H1 (cell line): ENCODE measurements around the gene BCAS1. TPM values are rescaled to one million over a fixed set of nuclear protein-coding genes. Genes with fewer than 3 reads are reported as not detected.

Experiments used
- CEBPB ChIP-seq: IDR thresholded peaks from 2 replicates; pipeline ENCODE4 v1.6.1; 2012; ENCODE audit warnings: low read depth, low read length
- GTF2F1 ChIP-seq: IDR thresholded peaks from 2 replicates; pipeline ENCODE4 v1.6.1; 2012; ENCODE audit warnings: low read depth, low read length, improper control_type of control experiment, borderline replicate concordance
- KDM4A ChIP-seq: IDR thresholded peaks from one replicate; pipeline ENCODE4 v1.7.1; 2012; ENCODE audit warnings: low read depth, mild to moderate bottlenecking, moderate library complexity, low read length, inconsistent platforms; ENCODE audit not compliant: severe bottlenecking
- polyA plus RNA-seq, 7 experiments: library from polyadenylated mRNA; depleted of rRNA in 3 of 7; stranded (reverse) in 5 of 7; unstranded in 2 of 7; fragments of >200 nt in 5 of 7; fragments of 200-250 nt in 2 of 7; gene quantifications; 1 replicate in 5 of 7; 2 replicates in 1 of 7; 4 replicates in 1 of 7; pipeline versions ENCODE4 v1.2.1 to v1.2.3, GENCODE V29; 2011 to 2013; ENCODE audit warnings: missing spikeins in 2 of 7, mixed read lengths in 2 of 7
- total RNA-seq: library from RNA; stranded (reverse); fragmentation: NEBNext Ultra II Directional; extraction: Animal tissue kit (Norgen Biotek cat#: 25700); gene quantifications from 2 replicates; pipeline ENCODE4 v1.2.1, GENCODE V29; 2021
- TF ChIP-seq, protein P1 (sequence below): fragments of 300-600 bp; sonication (generic); IDR thresholded peaks from 2 replicates; pipeline ENCODE4 v1.7.1; 2012; ENCODE audit warnings: low read length, moderate library complexity, mild to moderate bottlenecking, inconsistent platforms; ENCODE audit not compliant: insufficient replicate concordance

BCAS1 gene
- total and polyA plus RNA-seq, 2 of the 8 experiments (the other 6 are each of a cell fraction or from before 2014, with no cell fraction given): 0.06 to 0.19 TPM

DNA sequence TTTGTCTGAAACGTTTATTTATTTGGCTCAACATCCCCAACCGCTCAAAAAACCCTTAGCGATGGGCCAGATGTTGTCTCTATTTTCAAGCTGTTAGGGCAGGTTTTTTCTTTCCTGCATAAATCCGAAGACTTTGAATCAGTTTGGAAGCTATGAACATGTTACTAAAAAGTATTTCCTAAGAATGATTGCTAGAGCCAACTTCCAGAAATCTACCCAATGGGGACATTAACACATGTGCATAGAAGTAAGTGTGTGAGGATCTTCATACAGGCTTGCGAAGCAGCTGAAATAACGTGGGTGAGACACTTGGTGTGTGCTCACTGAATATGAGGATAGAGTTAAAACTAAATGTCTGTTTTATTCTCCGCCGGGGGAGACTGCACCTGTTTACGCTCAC, 106.8 kb downstream of the BCAS1 start (continued):
- TF ChIP-seq, protein P1, sequence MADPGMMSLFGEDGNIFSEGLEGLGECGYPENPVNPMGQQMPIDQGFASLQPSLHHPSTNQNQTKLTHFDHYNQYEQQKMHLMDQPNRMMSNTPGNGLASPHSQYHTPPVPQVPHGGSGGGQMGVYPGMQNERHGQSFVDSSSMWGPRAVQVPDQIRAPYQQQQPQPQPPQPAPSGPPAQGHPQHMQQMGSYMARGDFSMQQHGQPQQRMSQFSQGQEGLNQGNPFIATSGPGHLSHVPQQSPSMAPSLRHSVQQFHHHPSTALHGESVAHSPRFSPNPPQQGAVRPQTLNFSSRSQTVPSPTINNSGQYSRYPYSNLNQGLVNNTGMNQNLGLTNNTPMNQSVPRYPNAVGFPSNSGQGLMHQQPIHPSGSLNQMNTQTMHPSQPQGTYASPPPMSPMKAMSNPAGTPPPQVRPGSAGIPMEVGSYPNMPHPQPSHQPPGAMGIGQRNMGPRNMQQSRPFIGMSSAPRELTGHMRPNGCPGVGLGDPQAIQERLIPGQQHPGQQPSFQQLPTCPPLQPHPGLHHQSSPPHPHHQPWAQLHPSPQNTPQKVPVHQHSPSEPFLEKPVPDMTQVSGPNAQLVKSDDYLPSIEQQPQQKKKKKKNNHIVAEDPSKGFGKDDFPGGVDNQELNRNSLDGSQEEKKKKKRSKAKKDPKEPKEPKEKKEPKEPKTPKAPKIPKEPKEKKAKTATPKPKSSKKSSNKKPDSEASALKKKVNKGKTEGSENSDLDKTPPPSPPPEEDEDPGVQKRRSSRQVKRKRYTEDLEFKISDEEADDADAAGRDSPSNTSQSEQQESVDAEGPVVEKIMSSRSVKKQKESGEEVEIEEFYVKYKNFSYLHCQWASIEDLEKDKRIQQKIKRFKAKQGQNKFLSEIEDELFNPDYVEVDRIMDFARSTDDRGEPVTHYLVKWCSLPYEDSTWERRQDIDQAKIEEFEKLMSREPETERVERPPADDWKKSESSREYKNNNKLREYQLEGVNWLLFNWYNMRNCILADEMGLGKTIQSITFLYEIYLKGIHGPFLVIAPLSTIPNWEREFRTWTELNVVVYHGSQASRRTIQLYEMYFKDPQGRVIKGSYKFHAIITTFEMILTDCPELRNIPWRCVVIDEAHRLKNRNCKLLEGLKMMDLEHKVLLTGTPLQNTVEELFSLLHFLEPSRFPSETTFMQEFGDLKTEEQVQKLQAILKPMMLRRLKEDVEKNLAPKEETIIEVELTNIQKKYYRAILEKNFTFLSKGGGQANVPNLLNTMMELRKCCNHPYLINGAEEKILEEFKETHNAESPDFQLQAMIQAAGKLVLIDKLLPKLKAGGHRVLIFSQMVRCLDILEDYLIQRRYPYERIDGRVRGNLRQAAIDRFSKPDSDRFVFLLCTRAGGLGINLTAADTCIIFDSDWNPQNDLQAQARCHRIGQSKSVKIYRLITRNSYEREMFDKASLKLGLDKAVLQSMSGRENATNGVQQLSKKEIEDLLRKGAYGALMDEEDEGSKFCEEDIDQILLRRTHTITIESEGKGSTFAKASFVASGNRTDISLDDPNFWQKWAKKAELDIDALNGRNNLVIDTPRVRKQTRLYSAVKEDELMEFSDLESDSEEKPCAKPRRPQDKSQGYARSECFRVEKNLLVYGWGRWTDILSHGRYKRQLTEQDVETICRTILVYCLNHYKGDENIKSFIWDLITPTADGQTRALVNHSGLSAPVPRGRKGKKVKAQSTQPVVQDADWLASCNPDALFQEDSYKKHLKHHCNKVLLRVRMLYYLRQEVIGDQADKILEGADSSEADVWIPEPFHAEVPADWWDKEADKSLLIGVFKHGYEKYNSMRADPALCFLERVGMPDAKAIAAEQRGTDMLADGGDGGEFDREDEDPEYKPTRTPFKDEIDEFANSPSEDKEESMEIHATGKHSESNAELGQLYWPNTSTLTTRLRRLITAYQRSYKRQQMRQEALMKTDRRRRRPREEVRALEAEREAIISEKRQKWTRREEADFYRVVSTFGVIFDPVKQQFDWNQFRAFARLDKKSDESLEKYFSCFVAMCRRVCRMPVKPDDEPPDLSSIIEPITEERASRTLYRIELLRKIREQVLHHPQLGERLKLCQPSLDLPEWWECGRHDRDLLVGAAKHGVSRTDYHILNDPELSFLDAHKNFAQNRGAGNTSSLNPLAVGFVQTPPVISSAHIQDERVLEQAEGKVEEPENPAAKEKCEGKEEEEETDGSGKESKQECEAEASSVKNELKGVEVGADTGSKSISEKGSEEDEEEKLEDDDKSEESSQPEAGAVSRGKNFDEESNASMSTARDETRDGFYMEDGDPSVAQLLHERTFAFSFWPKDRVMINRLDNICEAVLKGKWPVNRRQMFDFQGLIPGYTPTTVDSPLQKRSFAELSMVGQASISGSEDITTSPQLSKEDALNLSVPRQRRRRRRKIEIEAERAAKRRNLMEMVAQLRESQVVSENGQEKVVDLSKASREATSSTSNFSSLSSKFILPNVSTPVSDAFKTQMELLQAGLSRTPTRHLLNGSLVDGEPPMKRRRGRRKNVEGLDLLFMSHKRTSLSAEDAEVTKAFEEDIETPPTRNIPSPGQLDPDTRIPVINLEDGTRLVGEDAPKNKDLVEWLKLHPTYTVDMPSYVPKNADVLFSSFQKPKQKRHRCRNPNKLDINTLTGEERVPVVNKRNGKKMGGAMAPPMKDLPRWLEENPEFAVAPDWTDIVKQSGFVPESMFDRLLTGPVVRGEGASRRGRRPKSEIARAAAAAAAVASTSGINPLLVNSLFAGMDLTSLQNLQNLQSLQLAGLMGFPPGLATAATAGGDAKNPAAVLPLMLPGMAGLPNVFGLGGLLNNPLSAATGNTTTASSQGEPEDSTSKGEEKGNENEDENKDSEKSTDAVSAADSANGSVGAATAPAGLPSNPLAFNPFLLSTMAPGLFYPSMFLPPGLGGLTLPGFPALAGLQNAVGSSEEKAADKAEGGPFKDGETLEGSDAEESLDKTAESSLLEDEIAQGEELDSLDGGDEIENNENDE: no peak
- TF ChIP-seq KDM4A (no peak), GTF2F1 (no peak), CEBPB (no peak)
